ENCODE data around the gene MARCHF7.
A peak's percentile ranks its signal among the peaks of the same experiment; 100 is the strongest.
"Not testable (repeated sequence)": the region's sequence is repeated elsewhere in the genome, so short reads cannot be mapped to it uniquely, and the experiment has no call there.

The MARCHF7 gene, protein sequence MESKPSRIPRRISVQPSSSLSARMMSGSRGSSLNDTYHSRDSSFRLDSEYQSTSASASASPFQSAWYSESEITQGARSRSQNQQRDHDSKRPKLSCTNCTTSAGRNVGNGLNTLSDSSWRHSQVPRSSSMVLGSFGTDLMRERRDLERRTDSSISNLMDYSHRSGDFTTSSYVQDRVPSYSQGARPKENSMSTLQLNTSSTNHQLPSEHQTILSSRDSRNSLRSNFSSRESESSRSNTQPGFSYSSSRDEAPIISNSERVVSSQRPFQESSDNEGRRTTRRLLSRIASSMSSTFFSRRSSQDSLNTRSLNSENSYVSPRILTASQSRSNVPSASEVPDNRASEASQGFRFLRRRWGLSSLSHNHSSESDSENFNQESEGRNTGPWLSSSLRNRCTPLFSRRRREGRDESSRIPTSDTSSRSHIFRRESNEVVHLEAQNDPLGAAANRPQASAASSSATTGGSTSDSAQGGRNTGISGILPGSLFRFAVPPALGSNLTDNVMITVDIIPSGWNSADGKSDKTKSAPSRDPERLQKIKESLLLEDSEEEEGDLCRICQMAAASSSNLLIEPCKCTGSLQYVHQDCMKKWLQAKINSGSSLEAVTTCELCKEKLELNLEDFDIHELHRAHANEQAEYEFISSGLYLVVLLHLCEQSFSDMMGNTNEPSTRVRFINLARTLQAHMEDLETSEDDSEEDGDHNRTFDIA

DNA sequence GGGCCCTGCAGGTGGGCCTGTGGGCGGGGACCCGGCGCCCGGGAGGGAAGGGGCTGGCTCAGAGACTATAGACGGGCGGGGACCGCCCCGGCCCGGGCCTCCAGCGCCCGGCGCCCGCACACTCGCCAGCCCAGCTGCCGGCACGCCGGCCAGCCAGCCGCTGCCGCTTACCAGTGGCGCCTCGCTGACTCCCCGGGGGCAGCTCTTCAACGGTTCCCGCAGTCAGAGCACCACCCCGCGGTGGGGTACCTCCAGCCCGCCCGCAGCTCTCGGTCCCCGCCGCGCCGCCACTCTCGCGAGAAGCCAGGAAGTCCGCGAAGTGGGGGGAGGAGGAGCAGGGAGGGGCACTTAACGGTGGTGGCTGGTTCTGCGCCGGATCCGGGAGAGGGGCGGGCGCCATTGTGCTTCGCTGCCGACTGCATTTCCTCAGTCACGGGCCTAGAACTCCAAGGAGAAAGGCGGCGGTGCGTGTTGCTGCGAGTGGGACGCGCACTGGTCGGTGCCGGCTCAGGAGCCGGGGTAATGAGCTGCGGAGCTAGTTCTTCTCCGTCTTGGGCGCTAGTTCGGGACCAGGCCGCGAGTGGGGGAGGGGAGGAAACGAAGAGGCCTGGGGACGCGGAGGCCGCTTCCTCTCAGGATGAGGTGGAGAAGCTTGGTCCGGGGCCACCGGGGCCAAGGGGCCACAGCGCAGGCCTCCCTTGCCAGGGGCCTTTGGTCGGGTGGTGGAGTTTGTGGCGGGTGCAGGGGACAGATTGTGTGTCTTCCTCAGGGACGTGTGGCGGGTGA lies at the start of gene MARCHF7:
Gene MARCHF7, plus strand, starts transcription at position 364 of the 786 bp plus-strand sequence. CDS start 16,517 bp downstream, outside the sequence.
- DNase-seq = peak; percentile 97

DNA sequence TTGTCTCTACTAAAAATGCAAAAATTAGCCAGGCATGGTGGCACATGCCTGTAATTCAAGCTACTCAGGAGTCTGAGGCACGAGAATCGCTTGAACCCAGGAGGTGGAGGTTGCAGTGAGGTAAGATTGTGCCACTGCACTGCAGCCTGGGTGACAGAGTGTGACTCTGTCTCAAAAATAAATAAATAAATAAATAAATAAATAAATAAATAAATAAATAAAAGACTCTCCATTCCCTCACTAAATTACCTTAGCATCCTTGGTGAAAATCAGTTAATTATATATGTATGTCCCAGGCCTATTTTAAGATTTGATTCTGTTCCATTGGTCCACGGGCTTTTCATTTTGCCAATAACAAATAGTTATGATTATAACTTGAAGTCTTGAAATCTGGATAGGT lies 44.9 kb upstream of the MARCHF7 start:
- DNase-seq = not testable (repeated sequence)

DNA sequence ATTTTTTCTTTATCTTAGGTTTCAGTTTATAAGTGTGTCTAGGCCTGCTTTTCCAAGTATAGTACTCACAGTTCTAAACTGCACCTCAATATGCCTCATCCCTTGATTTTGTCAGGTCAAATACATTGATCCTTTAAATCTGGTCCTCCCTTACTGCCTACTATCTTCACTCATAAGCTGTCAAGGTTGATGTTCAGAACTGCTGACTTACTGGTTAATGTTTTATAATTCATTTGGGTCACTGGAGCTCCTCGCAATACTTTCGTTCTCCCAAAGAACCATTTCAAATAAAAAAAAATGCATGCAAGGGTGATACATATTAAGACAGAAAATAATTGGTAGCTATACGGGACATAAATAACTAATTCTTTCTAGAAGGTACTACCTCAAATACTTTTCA lies 41.3 kb upstream of the MARCHF7 start:
- DNase-seq = no peak

DNA sequence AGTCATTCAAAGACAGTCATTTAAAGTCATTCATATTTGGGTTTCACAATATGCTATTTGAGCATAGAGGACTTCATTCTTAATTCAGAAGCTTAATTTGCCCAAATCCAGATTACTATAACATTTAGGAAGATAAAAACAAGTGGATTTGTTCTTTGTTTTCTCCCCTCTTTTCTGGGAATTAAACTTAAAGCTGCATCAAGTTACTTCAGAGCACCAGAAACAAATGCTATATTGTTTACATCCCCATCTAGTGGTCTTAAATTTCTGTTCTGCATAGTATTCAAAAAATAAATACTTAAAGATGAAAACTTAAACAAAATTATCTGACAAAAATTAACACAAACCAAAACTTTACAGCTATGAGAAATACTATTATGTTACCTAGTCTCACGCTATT lies 34.7 kb upstream of the MARCHF7 start:
- DNase-seq = no peak

DNA sequence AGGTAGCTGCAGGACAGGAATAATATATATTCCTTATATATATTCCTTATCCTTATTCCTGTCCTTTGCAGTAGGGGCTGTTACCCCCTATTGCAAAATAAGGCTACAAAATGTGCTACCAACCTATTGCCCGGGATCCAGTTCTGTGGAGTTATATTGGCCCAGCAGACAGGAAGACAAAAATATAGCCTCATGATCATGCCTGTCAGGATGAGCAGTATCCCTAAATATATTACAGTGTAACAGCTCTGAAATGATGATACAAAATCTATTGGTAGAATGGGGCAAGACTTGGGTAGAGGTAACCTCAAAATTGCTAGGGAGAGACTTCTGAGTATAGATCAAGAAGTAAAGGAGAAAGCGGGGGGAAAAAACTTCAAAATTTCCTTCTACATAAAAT lies 31.6 kb upstream of the MARCHF7 start:
- DNase-seq = no peak

DNA sequence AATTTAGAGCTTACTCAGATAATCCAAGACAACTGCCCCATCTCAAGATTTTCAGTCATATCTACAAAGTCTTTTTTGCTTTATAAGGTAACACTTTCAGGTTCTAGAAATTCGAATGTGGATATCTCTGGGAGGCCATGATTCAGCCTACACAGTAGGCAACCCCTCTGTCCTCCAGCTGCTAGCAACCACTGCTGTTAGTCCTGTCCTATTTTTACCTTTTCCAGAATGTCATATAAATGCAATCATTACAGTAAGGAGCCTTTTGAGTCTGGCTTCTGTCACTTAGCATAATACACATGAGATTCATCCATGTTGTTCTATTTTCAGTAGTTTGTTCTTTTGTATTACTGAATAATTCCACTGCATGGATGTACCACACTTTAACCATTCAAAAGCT lies 28.5 kb upstream of the MARCHF7 start:
- no peak for DNase-seq

DNA sequence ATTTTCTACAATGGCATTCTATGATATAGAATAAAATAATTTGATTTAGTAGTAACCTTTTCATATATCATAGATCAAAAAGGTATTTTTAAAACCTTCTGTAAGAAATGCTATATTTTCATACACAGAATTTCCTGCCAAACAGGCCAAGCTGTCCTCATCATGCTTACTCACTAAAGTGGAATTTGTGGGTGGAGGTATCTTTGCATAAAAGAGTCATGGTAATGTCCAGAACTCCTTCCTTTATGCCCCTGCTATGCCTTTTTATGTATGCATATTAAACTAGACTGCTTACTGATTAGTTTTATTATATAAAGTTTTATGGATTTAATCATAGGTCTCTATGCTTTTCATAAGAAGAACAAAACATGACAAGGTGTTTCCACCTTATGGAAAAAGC lies 27.5 kb upstream of the MARCHF7 start:
- no peak for DNase-seq

DNA sequence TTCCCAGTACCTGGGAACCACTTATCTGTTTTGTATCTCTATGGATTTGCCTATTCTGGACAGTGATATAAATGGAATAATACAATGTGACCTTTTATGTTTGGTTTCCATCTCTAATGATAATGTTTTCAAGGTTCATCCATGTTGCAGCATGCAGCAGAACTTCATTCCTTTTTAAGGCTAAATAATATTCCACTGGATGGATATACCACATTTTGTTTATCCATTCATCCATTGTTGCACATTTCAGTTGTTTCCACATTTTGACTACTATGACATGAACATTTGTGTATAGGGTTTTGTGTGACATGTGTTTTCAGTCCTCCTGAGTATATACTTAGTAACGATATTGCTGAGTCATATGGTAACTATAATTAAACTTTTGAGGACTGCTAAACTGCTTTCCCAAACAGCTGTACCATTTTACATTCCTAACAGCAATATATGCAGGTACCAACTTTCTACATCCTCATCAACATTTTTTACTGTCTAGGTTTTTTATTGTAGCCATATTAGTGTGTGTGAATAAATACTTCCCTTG lies 17.7 kb upstream of the MARCHF7 start:
- DNase-seq = no peak

DNA sequence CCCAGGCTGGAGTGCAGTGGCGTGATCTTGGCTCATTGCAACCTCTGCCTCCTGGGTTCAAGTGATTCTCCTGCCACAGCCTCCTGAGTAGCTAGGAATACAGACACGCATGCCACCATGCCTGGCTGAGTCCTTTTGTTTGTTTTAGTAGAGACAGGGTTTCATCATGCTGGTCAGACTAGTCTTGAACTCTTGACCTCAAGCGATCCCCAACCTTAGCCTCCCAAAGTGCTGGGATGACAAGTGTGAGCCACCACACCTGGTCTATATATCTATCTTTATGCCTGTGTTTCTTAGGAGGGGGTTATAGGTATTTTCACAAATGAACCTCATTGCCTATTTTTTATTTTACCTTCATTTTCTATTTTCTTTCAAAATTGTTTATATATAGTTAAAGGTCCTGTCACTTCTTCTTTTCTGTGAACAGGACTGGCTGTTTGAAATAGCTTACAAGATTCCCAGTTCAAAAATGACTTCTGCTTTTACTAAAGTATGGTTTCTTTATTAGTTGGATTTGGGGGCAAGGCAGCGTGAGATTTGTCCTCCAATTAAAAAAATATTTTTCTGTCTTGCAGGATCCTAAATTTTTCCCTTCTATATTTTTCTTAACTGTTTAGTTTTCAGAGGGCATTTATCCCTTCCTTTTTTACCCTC lies 16.4 kb upstream of the MARCHF7 start:
- no peak for DNase-seq

DNA sequence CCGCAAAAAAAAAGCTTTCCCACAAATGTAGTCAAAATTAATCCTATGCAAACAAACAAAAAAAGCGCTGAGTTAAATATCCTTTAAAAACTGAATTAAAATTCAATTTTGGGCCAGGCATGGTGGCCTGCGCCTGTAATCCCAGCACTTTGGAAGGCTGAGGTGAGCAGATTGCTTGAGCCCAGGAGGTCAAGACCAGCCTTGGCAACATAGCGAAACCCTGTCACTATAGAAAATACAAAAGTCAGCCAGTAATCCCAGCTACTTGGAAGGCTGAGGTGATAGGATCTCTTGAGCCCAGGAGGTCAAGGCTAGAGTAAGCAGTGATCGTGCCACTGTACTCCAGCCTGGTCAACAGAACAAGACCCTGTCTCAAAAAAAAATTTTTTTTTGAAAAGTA lies 8.8 kb upstream of the MARCHF7 start:
- no peak for DNase-seq

DNA sequence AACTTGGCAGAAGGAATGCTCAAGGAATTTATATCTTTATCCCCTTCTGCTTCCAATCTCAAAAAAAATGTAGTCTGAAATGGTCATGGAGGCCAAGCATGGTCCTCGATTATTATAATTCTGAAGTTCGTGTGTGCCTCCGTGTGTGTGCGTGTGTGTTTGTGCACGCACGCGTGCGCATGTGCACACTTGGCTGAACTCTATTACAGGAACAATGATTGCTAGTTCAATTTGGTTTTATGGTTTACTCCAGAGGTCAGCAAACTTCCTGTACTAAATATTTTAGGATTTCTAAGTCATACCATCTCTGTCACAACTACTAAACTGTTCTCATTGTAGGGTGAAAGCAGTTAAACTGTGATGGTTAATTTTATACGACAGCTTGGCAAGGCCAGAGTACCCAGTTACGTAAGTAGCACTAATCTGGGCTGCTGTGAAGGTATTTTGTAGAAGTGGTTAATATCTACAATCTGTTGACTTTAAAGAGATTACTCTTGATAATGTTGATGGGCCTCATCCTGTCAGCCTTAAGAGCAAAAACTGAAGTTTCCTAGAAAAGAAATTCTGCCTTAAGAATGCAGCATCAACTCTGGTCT lies 5.8 kb upstream of the MARCHF7 start:
- DNase-seq = no peak

DNA sequence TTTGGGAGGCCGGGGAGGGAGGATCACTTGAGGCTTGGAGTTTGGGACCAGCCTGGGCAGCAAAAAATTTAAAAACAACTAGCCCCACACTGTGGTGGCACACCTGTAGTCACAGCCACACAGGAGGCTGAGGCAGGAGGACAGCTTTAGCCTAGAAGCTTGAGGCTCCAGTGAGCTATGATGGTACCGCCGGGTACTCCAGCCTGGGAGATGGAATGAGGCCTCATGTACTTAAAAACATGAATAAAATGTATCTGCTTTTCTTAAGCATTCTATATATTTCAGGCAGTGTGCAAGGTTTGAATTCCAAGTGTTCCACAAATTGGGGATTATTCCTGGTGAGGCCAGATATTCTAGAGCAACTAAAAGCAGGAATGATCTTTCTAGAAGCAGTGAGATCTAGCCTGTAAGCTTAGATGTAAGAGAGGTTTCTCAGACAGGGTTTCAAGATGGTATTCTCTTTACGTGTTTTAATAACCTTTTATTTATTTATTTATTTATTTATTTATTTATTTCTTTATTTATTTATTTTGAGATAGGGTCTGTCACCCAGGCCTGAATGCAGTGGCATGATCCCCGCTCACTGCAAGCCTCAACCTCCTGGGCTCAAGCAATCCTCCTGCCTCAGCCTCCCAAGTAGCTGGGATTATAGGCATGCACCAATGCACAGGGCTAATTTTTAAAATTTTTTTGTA lies 4.1 kb upstream of the MARCHF7 start:
- DNase-seq = no peak

DNA sequence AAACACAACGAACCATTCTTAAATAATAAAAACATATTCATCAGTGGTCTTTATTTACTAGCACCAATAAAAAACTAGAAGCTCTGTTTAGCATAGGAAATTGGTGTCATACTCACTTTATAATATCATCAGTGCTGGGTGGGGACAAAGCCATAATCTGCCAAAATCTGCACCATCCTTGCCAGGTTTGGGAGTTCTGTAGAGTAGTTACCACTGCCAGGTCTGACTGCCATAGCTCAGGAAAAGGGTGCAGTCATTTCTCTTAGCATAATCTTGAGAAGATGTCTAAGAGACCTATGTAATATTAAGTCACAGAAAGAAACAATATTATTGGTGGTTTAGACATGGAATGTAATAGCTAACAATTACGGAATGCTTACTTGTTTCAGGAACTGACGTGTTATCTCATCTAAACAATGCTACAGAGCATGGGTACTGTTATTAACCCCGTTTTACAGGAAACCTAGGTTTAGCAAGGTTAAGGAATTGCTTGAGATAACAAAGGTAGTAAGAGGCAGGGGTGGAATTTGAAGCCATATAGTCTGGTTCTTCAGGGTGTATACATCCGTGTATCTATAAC lies 1.6 kb upstream of the MARCHF7 start:
- no peak for DNase-seq

DNA sequence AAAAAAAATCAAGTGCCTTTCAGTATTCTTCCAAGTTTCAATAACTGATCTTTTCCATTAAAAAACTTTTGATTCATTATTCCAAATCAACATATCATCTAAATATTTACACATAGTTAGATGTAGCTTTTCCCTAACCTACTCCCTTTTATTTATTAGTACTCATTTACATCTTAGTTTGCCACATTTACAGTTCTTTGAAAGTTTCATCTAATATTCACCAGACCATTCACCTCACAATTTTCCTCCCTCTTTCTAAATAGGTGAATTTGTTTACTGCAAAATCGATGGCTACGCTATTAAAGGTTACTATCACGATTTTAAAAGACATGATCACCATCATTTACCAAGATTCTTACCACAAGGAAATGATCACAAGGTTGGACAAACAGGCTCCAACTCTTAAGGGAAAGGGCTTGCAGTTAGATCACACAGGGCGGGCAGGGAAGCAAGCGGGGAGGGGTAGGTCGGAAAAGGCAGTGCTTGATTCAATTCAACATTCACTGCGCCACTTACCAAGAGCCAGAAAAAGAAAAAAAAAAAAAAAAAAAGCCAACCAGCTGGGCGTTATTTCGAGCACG lies 654 bp upstream of the MARCHF7 start:
- no peak for DNase-seq

DNA sequence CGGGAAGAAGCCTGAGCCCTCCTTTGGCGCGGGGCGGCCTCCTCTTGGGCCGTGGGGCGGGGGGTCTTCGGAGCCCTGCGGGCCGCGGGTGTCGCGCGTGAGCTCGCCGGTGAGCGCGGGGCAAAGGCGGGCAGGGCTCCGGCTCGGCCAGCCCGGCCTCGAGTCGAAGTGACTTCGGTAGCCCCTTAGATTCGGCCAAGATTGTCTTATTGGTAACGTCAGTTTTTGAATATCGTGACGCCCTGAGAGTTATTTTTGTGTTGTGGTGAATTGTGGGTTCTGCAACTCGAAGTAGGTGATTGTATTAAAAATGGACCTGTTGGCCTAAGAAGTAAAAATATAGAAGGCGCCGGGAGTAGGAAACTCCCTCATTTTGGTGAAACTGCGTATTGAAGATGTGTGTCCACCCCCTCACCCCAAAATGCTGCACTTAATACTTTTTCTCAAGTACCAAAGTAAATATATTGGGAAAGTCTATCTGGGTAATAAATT lies 669 bp downstream of the MARCHF7 start:
- DNase-seq = no peak

DNA sequence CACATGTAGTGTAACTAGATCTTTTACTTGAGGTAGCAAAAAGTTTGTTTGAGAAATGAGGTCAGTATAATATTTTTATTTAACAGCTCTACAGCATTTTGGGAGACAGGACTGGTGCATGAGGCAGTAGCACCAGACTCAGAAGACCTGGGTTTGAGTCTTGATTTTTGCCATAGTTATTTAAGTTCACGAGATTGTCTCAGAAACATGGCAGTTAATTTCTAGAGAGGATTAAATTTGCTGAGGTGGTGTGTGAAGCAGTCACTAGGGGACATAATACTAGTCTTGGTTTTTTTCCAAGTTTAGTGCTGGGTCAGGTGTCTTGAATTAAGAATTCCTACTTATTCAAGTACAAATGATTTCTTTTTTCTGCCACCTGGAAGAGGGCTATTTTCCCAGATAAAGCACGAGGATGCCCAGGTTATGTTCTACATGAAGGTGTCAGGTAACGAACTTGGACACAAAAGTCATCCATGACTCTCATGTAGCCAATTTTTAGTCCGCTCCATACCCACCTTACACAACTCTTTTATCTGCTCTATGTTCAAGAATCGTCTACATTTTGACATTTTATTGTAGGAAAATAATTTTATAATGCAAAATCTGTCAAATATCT lies 1.4 kb downstream of the MARCHF7 start:
- no peak for DNase-seq

DNA sequence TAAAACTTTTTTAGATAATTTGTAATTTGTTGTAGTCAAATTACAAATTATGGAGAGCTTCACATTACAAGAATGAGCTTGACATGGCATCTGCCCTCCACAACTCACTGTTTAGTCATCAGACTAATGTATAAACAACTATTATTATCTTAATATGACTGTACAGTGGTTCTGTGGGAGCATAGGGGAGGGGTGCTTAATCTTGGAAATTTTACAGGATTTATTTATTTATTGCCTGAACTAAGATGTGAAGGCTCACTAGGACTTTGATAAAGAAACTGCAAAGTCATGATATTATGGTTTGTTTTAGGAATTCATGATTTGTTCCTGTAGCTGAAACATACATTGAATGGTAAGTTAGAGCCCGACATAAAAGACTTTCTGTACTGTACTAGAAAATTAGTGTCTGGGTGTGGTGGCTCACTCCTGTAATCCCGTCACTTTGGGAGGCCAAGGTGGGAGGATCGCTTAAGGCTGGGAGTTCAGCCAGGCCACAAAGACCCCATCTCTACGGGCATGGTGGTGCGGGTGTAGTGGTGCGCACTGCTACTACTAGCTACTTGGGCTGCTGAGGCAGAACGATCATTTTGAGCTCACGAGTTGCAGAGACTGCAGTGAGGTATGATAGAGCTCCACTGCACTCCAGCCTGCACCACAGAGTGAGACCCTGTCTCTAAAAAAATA lies 2.1 kb downstream of the MARCHF7 start:
- no peak for DNase-seq

DNA sequence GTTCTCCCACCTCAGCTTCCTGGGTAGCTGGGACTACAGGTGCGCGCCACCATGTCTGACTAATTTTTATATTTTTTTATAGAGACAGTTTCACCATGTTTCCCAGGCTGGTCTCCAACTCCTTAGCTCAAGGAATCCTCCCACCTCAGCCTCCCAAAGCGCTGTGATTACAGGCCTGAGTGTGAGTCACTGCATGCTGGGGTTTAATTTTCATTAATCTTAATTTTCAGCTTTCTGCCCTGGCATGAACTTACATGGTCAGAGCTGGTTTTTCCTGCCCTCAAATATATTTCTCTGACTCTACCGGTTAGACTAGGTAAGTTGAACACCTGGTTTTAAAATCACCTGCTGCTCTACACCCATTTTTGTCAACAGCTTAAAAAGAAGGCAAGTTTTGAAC lies 3.1 kb downstream of the MARCHF7 start:
- no peak for DNase-seq

DNA sequence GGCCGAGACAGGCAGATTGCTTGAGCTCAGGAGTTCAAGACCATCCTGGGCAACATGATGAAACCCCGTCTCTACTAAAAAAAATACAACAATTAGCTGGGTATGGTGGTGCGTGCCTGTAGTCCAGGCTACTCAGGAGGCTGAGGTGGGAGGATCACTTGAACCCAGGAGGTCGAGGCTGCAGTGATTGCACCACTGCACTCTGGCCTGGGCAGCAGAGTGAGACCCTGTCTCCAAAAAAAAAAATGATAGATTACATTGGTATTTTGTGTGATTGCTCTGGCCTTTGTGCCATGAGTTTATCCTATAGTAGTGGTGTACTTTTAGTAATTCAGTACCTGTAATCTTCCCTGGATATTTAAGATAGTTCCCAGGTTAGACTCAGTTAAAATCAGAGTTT lies 4.1 kb downstream of the MARCHF7 start:
- not testable (repeated sequence) for DNase-seq

DNA sequence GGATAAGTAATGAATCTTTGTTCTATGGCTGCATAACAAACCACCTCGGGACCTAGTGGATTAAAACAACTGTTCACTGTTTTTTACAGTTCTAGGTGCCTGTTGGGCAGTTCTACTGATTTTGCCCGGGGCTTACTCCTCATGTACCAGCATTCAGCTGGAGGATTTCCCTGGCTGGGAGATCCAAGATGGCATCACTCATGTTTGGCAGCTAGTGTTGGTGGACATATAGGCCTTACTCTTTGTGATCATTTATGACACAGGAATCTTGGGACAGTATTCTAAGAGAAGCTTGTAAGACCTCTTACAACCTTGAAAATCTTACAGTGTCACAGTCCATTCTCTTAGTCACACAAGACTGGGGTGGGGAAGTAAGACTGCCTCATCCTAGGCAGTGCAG lies 4.6 kb downstream of the MARCHF7 start:
- DNase-seq = no peak
